Transverse colon (tissue), 4 donors: ENCODE results near the gene ANKRD34A. TPM values are rescaled to one million over a fixed set of nuclear protein-coding genes. Genes with fewer than 3 reads are reported as not detected.

ENCODE experiments used
- DNase-seq: peaks from one replicate; pipeline ENCODE4 v3.0.0-alpha.2; 2019
- H3K27ac ChIP-seq, 4 donors: fragments of 200-600 bp; sonication (generic); 2 replicates each; pipeline ENCODE4 v1.5.1; 2016 to 2018; ENCODE audit warnings: inconsistent platforms in 4 of 4
- H3K27me3 ChIP-seq: fragments of 200-600 bp; sonication (generic); 2 replicates; pipeline ENCODE4 v1.5.1; 2017; ENCODE audit warnings: inconsistent platforms
- H3K36me3 ChIP-seq, 4 donors: fragments of 200-600 bp; sonication (generic); 2 replicates each; pipeline ENCODE4 v1.5.1; 2017 to 2019; ENCODE audit warnings: inconsistent platforms in 4 of 4
- H3K4me1 ChIP-seq, 4 donors: fragments of 200-600 bp; sonication (generic); 2 replicates each; pipeline ENCODE4 v1.5.1; 2017 to 2020; ENCODE audit warnings: inconsistent platforms in 4 of 4
- H3K4me3 ChIP-seq, 4 donors: fragments of 200-600 bp; sonication (generic); 1 replicate in 1 of 4; 2 replicates in 3 of 4; pipeline versions ENCODE4 v1.5.1 to v1.6.1; 2017 to 2019; ENCODE audit warnings: inconsistent platforms in 4 of 4
- H3K9me3 ChIP-seq, 2 donors: fragments of 200-600 bp; sonication (generic); 2 replicates each; pipeline ENCODE4 v1.5.1; 2017 to 2019; ENCODE audit warnings: inconsistent platforms in 2 of 2
- EP300 ChIP-seq: sonication (generic); formaldehyde crosslinking; IDR thresholded peaks from one replicate; pipeline ENCODE4 v1.6.1; 2017; ENCODE audit warnings: antibody characterized with exemption, low read depth
- POLR2A ChIP-seq: fragments of 450-650 bp; IDR thresholded peaks from one replicate; pipeline ENCODE4 v1.6.1; 2016; ENCODE audit warnings: antibody characterized with exemption, mild to moderate bottlenecking, moderate library complexity
- POLR2AphosphoS5 ChIP-seq, 3 donors: sonication (generic); formaldehyde crosslinking; IDR thresholded peaks; one replicate each; pipeline ENCODE4 v1.6.1; 2016; ENCODE audit warnings: antibody characterized with exemption in 3 of 3
- WGBS, 2 donors: methylation state at CpG; one replicate each; pipeline ENCODE4 v1.1.5; 2018; ENCODE audit warnings: low coverage in 1 of 2; 5-methylcytosine and 5-hydroxymethylcytosine counted together
- in situ Hi-C, 4 donors: fragments of 200-750 bp; cut with MboI; loops; one replicate each; pipeline versions ENCODE4 v1.15.0 to v1.15.1; 2017; ENCODE audit warnings: low sequenced_read_pairs in 3 of 4, low pct_ligation_motif_present in 1 of 4, low pct_unique_long_range_greater_than_20kb in 1 of 4
- intact Hi-C: fragments of 100-400 bp; cut with DNase I; formaldehyde crosslinking; loops from one replicate; pipeline ENCODE4 v1.15.1; 2023; ENCODE audit warnings: low total_unique reads
- total RNA-seq, 4 donors: library from RNA; depleted of rRNA; stranded (reverse); fragments of >200 nt; gene quantifications; one replicate each; pipeline ENCODE4 v1.1.0, GENCODE V29; 2016
- TF ChIP-seq, protein P1 (sequence below), 5 experiments: fragments of 200-600 bp in 3 of 5; fragments of 450-650 bp in 2 of 5; sonication (generic) in 3 of 5; IDR thresholded peaks; 1 replicate in 2 of 5; 2 replicates in 3 of 5; pipeline ENCODE4 v1.5.1; 2016 to 2017; ENCODE audit warnings: antibody characterized with exemption in 5 of 5, inconsistent platforms in 3 of 5, mild to moderate bottlenecking in 2 of 5, moderate library complexity in 1 of 5

ANKRD34A gene
- total RNA-seq, 4 donors from 2014 or later: 0.41 to 4.1 (median 0.64) TPM; not detected in 1

- no peaks in the 10 kb centered on the region for H3K9me3 ChIP-seq
- no peak overlapping the region for H3K27ac ChIP-seq
- intact Hi-C loops: no loop called here
- 62 to 81% methylated on average over 5 to 6 of the region's 6 CpGs for WGBS, 2 donors
- no peak overlapping the region for H3K4me3 ChIP-seq
- TF ChIP-seq EP300: no peak
- TF ChIP-seq, protein P1, sequence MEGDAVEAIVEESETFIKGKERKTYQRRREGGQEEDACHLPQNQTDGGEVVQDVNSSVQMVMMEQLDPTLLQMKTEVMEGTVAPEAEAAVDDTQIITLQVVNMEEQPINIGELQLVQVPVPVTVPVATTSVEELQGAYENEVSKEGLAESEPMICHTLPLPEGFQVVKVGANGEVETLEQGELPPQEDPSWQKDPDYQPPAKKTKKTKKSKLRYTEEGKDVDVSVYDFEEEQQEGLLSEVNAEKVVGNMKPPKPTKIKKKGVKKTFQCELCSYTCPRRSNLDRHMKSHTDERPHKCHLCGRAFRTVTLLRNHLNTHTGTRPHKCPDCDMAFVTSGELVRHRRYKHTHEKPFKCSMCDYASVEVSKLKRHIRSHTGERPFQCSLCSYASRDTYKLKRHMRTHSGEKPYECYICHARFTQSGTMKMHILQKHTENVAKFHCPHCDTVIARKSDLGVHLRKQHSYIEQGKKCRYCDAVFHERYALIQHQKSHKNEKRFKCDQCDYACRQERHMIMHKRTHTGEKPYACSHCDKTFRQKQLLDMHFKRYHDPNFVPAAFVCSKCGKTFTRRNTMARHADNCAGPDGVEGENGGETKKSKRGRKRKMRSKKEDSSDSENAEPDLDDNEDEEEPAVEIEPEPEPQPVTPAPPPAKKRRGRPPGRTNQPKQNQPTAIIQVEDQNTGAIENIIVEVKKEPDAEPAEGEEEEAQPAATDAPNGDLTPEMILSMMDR (IDR thresholded peaks at IDR 0.05): no peak
- TF ChIP-seq POLR2AphosphoS5 (IDR thresholded peaks at IDR 0.05): no peak
- no peak for TF ChIP-seq POLR2A
- in situ Hi-C loops: no loop called here
- no peaks in the 10 kb centered on the region for H3K27me3 ChIP-seq
- H3K36me3 ChIP-seq: peaks cover 0 to 4% (median 0%) of the 10 kb centered on the region in 4 donors
- no peak for DNase-seq
- H3K4me1 ChIP-seq: no peaks in the 10 kb centered on the region
Measured at GRCh38 chr1:145942871-145943270, 21.5 kb downstream of the ANKRD34A start.

GRCh38 chr1:145942405-145942804 is 22.0 kb downstream of the ANKRD34A start:
- no peak for DNase-seq
- intact Hi-C loops: no loop called here
- Histone ChIP-seq H3K27me3 (no peaks in the 10 kb centered on the region), H3K27ac (no peak overlapping the region), H3K9me3 (no peaks in the 10 kb centered on the region), H3K4me3 (no peak overlapping the region), H3K36me3 (peaks cover 0 to 4% (median 0%) of the 10 kb centered on the region in 4 donors), H3K4me1 (no peaks in the 10 kb centered on the region)
- WGBS, 2 donors: 83 to 86% methylated on average over 4 of the region's 4 CpGs
- no peak for TF ChIP-seq POLR2AphosphoS5 (IDR thresholded peaks at IDR 0.05)
- TF ChIP-seq EP300: no peak
- no peak for TF ChIP-seq POLR2A
- TF ChIP-seq, protein P1 (IDR thresholded peaks at IDR 0.05): no peak
- in situ Hi-C loops: no loop called here

GRCh38 chr1:145937436-145937835 is 26.9 kb downstream of the ANKRD34A start:
- no peak overlapping the region for H3K27ac ChIP-seq
- no peaks in the 10 kb centered on the region for H3K9me3 ChIP-seq
- TF ChIP-seq, protein P1 (IDR thresholded peaks at IDR 0.05): no peak
- TF ChIP-seq POLR2A: no peak
- TF ChIP-seq POLR2AphosphoS5 (IDR thresholded peaks at IDR 0.05): no peak
- no peak for TF ChIP-seq EP300
- intact Hi-C loops: no loop called here
- H3K4me3 ChIP-seq: no peak overlapping the region
- no peaks in the 10 kb centered on the region for H3K27me3 ChIP-seq
- H3K36me3 ChIP-seq: peaks cover 0 to 4% (median 0%) of the 10 kb centered on the region in 4 donors
- H3K4me1 ChIP-seq: no peaks in the 10 kb centered on the region
- no peak for DNase-seq
- WGBS, 2 donors: 82 to 100% methylated on average over 1 of the region's 1 CpG
- in situ Hi-C loops: no loop called here

GRCh38 chr1:145936247-145936646 is 28.1 kb downstream of the ANKRD34A start:
- Histone ChIP-seq H3K36me3 (peaks cover 0 to 4% (median 0%) of the 10 kb centered on the region in 4 donors), H3K27ac (no peak overlapping the region), H3K4me3 (no peak overlapping the region), H3K9me3 (no peaks in the 10 kb centered on the region), H3K27me3 (no peaks in the 10 kb centered on the region), H3K4me1 (peaks cover 0 to 4% (median 0%) of the 10 kb centered on the region in 4 donors)
- WGBS, 2 donors: 94% methylated on average over 8 of the region's 8 CpGs; no CpG with 5 or more reads in 1 of the 2 donors
- no peak for TF ChIP-seq POLR2A
- no peak for TF ChIP-seq POLR2AphosphoS5 (IDR thresholded peaks at IDR 0.05)
- TF ChIP-seq EP300: no peak
- TF ChIP-seq, protein P1 (IDR thresholded peaks at IDR 0.05): no peak
- in situ Hi-C loops: no loop called here
- no peak for DNase-seq
- intact Hi-C loops: no loop called here
